CD4-positive, alpha-beta T cell treated with Interleukin-15 for 4 hours (primary cell): ENCODE data around the gene ZMYND19.
A peak's percentile ranks its signal among the peaks of the same experiment; 100 is the strongest.
"Not testable (repeated sequence)": the region's sequence is repeated elsewhere in the genome, so short reads cannot be mapped to it uniquely, and the experiment has no call there.

Experiments
- DNase-seq: peaks from one replicate; pipeline ENCODE4 v3.0.0-alpha.2; 2020; ENCODE audit warnings: low spot score

The ZMYND19 gene

DNA sequence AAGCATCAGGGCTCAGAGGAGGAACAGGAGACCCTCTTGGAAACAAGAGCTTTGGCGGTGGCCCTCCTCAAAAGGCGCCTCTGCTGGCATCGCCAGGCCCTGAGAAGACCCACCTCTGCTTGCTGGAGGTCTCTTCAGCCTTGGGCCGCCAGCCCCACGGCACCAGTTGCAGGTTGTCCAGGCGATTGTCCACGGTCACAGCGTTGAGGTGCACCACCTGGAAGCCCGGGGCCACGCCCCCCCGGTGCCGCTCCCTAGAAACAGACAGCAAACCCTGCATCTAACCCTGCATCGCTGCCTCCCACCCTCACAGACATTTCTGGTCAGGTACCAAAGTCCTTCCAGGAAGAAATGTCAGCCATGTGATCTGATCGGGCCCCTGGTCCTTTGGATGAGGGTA is 3.5 kb downstream of the ZMYND19 start:
- no peak for DNase-seq

DNA sequence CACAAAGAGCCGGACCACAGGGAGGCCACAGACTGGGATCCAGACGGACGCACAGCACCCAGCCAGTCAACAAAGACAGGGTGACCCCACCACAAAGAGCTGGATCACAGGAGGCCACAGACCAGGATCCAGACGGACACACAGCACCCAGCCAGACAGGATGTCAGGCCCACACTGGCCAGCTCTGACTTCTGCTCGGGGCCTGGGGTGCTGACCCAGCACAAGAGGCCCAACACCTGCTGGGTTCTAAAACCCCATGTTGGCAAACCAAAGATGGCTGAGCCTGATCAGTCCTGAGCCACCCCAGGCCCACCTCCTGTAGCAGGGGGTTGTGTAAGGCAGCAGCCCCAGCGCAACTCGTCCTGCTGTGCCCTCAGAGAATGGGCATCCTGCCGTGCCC is 6.4 kb downstream of the ZMYND19 start:
- DNase-seq, result no peak

DNA sequence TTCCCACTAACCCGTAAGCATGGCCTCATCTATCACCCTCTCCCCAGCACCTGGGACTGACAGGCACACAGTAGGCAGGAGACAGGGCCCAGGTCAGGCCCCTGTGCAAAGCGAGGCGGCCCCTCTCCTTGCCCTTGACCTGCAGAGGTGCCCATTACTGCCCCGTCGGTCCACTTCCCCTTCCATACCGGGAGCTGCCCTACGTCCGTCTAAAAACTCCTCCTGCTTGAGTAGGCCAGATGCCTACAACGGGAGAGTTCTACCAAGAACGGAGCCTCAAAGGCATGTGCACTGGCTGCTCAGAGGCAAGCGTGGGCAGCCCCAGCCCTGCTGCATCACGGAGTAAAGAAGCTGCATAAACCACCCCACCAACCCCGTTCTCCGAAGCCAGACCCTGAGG is 7.0 kb downstream of the ZMYND19 start:
- DNase-seq, result no peak

DNA sequence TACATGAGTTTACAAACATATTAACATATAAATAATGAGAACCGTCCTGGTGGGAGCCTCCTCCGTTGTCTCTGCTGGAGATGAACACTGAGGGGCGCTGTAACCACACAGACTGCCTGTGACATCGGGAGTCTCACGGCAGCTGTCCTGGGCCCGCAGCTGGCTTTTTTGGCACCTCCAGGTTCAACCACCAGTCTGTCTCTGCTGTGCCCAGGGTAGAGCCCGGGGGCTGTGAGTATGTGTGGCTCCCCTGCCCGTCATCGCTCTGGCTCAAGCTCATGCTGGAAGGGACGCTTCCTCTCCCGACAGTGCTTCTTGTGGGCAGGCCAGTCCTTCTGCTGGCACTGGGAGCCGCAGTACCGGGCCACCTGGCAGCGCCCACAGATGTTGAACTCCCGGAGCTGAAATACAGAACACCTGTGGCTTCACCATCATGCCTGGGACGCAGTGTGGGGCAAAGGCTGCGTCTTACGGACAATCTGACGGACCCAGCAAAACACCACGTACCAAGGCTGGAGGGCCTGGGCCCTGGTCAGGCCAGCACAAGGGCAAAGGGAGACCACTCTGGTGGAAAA is 7.9 kb downstream of the ZMYND19 start:
- no peak for DNase-seq

DNA sequence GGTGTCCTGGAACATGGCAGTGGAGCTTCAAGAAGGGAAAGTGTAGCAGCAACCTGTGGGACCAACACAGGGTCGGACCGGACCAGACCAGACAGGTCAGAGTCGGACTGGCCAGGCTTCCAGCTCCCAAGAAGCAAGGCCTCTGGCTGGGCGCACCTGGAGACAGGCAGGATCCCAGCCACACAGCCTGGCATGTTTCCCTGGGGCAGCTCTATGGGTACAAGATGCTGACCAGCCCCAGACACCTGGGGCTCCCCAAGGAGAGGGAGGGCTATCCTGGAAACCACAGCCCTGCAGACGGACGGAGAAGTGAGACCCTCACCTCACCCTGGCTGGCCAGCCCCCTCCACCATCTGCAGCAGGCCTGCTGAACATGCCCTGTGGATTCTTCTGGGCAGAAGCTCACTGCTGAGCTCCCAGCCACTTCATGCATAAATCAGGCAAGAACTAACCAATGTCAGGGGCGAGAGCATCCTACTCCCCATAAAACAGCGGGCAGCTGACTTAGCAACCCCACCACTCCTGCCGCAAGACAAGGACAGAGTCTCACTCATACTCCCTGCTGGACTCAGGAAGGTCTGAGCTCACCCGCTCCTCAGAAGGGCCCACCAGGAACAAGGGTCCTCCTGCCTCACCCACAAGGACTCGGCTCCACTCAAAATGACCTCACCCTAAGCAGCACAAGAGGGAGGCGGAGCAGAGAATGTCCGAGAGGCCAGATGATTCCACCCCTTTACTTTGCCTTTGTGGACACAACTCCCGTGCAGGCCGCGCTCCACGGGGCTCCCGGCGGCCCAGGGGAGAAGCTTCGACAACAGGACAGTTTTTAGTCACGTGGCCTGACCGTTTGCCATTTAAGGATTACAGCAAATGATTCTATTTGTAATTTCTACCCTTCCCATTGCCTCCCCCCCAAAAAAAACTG is 8.7 kb downstream of the ZMYND19 start:
- no peak for DNase-seq

DNA sequence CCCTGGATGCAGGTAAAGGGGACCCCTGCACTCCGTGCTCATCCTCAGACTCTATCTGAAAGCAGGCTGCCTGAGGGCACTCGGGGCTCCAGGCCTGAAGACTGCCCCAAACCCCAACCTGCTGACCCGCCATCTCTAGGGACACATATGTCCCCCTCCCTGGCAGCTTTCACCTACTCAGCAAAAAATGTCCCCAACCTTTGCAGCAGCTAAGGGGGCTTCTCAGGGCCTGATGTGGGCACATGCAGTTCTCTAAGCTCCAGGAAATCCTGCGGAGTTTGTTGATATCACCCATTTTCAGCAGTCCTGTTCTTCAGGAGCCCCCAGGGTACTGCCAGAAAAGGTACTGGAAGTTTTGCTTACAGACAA is 9.4 kb downstream of the ZMYND19 start:
- no peak for DNase-seq

DNA sequence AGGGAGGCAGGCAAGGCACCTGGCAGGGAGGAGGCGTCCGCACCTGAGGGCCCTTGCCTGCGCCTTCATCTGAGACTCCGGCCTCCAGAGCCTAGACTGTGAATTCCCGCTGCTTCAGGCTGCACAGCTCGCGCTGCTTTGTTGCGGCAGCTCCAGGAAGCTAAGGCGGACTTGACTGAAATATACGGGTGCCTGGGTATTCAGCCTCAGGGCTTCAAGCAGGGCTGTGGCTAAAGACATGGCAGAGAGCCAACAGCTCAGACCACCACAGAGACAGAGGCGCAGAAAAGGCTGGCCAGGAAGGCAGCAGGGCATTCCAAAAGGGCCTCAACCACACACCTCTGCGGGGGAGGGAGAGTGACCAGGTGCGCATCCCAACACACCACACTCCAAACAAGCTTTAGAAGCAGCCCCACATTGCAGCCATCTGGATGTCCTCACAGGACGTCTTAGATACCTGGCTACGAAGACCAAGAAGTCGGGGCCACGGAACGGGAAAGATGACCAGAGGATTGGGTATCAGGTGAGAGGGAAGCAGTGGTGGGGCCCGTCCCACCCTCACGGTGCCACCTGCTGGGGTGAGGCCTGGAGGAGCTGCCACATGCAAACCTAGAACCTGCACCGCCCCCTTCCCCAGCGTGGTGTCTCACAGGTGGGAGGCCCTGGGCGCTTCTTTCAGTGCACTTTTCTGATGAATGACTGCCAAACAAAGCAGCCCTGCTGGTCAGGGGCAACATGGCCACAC is 9.9 kb downstream of the ZMYND19 start:
- DNase-seq, result no peak

DNA sequence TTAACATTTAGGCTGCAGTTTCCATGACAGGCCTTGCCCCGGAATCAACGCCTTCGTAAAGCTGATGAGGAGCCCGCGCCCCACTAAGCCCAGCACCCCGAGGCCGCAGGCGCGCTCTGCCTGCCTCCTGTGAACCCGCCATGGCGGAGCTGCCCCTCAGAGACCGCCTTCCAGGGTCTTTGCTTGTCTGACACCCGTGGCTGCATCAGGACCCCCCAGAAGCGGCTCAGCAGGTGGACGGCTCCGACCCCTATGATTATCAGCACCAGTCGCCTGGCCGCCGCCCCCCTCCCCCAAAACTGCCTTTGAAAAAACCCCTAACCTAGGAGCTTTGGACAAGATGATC is 11.1 kb downstream of the ZMYND19 start:
- DNase-seq, result no peak

DNA sequence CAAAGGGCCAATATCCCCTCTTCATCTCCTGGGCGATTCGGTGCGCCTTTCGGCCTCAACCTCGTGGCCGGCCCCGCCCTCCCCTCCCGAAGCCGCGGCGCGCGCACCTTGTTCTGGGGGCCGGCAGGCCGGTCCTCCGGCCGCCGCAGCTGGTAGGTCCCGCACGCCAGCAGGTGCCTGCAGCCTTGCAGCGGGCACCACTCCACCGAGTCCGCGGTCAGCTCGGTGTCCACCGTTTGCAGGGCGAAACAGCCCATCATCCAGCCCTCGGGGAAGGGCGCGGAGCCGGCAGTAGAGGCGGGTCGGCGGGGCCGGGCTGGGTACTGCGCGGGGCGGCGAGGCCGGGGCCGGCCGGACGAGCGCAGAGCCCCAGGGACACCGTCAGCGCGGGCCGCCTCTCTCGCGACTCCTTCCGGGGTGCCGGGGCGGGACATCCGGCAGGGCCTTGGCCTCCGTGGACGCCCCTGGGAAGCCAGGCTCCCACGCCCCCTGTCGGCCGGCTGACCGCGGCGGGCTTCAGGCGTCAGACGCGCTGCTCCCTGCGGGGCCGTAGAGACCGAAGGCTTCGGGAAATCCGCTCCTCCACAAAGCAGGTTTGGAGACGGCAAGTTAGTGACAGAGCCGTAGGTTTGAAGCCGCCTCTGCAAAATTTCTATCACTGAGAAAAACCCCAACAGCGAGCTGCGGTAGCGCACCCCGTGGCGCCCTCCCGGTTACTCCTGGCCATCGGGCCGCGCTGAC is 11.6 kb downstream of the ZMYND19 start, which contains the start of gene DPH7:
TSS of gene DPH7 (minus strand) at position 408 of the 741 bp plus-strand sequence. CDS start at position 260, 148 bp downstream.
- peak; percentile 95 for DNase-seq

DNA sequence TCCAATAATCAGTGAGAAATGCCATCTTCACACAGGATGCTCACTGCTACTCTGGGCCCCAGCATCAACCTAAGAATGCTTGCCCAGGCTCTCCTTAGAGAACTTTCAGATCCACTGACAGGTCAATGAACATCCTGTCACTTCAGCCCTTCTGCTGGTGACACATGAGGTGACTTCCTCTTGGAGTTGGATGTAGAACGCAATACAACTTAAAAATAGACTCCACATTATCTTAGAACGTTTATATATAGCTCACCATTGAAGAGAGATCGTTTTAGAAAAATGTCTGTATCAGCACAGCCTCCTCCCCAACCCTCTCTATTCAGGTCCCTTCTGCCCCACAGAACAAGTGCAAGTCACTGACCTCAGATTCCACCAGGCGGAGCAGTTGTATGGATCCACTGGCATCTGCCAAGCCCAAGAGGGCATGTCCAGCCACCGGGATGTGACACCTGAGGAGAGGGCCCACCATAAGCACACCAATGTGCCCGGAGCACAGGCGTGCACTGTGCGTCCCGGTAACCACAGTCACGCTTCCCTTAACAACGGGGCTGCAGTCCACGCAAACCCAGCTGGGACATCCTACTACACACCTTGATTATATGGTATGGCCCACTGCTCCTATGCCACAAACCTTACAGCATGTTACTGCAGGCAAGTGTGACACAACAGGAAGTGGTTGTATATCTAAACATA is 14.4 kb downstream of the ZMYND19 start:
- DNase-seq, result no peak

DNA sequence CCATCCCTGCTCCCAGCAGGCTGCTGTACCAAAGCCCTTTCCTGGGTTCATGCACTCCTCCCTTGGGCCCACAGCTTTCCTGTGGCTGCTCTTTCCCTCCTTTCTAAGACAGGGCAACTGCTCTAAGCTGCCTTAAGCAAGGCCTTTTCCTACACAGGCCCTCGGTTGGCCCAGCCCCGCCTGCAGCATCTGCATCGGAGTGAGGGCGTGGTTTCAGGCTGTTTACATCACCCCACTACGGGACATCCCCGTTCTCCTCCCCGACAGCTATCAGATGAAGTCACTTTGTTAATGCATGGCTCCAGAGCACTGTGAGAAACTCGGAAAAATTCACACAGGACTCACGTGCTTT is 15.0 kb downstream of the ZMYND19 start:
- DNase-seq, result peak; percentile 12

DNA sequence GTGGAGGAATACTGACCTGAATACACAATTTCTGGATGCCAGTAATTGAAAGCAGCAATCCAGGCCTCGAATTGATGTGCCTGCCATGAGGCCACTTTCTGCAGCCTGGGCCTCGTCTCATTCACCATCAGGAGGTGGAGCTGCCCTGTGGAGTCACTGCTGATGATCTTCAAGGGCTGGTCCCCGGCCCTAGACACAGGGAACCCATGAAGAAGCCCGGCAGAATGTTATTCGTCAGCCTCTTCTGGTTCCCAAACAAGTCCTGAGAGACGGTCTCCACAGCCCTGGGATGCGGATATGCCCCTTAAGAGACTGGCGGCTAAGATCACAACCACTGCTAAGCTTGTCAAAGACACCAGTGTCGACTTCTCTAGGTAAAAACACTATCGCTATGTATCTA is 16.1 kb downstream of the ZMYND19 start:
- no peak for DNase-seq

DNA sequence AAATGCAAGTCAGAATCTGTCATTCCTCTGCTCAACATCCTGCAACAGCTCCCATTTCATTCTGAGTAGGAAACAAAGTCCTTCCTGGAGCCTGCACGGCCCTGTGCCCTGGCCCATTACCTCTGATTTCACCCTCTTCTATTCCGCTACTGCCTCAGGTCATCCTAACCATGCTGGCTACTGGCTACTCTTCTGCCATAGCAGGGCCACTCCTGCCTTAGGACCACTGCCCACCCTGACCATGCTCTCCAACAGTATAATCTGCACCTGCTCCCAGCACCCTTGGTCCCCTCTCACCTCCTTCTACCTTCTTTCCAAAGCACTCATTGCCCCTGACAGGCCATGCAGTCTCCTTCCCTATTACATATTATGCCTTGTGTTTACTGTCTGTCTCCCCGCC is 19.7 kb downstream of the ZMYND19 start:
- no peak for DNase-seq

DNA sequence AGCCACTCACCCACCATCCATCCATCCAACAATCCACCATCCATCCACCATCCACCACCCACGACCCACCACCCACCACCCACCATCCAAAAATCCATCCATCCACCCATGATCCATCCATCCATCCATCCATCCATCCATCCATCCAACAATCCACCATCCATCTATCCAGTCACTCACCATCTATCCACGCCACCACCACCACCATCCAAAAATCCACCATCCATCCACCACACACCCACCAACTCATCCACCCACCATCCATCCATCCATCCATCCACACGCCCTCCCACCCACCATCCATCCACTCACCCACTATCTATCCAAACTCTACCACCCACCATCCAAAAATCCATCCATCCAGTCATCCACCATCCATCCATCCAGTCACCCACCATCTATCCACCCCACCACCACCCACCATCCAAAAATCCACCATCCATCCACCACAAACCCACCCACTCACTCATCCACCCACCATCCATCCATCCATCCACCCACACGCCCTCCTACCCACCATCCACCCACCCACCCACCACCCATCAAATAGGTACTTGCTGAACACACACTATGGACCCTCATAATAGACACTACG is 20.6 kb downstream of the ZMYND19 start:
- no peak for DNase-seq

DNA sequence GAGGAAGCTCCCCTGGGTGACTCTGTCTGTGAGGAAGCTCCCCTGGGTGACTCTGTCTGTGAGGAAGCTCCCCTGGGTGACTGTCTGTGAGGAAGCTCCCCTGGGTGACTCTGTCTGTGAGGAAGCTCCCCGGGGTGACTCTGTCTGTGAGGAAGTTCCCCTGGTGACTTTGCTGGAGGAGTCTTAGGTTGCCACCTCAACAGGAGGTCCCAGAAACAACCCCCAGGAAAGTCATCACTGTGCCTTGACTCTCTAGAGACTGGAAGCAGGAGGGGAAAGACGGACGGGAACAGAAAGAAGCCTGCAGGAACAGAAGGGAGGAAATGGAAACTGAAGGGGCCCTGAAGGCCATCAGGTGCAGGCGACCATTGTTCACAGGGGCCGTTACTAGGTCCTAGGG is 21.9 kb downstream of the ZMYND19 start:
- not testable (repeated sequence) for DNase-seq

DNA sequence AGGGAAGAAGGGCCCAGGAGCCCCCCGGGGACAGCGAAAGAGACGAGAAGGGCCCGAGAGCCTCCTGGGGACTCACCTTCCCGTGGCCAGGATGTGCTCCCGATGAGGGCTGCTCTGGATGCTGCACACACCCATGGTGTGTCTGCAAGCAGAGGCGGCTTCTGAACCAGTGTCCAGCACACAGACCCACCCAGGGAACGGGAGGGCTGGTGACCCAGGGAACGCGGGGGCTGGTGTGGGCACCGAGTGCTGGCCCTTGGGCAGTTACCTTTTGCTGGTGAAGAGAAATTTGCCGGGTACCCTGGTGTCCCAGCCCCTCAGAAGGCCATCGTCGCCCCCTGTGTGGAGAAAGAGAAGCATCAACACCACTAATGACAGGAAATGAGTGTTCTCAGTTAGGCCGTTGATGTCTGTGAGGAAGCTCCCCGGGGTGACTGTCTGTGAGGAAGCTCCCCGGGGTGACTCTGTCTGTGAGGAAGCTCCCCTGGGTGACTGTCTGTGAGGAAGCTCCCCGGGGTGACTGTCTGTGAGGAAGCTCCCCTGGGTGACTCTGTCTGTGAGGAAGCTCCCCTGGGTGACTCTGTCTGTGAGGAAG is 25.4 kb downstream of the ZMYND19 start:
- peak; percentile 1 for DNase-seq

DNA sequence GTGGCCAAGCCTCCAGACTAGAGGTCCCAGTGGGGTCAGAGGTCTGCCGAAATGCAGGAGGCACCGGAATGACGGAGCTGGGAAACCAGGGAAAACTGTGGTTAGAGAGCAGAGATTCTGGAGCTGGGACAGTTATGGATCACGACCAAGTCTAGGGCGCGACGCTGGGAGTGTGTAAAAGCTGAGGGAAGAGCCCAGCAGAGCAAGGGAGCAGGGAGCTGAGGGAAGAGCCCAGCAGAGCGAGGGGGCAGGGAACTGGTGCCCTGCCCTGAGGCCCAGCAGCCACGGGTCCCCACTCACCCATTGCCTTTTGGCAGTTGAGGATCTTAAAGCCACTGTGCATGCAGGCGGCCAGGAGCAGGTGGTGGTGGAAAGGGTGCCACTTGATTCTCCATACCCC is 26.2 kb downstream of the ZMYND19 start:
- DNase-seq, result no peak

DNA sequence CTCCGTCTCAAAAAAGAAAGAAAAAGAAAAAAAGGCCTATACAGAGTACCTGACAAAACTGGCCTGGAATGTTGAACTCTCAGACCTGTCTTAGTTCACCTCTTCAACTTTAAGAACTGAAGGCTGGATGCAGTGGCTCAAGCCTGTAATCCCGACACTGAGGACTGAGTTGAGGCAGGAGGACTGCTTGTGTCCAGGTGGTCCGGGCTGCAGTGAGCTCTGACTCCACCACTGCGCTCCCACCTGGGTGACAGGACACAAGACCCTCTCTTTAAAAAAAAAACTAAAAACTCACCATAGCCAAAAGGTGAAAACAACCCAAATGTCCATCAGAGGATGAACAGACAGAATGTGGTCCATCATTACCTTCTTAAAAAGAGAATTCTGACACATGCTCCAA is 32.2 kb downstream of the ZMYND19 start:
- no peak for DNase-seq

DNA sequence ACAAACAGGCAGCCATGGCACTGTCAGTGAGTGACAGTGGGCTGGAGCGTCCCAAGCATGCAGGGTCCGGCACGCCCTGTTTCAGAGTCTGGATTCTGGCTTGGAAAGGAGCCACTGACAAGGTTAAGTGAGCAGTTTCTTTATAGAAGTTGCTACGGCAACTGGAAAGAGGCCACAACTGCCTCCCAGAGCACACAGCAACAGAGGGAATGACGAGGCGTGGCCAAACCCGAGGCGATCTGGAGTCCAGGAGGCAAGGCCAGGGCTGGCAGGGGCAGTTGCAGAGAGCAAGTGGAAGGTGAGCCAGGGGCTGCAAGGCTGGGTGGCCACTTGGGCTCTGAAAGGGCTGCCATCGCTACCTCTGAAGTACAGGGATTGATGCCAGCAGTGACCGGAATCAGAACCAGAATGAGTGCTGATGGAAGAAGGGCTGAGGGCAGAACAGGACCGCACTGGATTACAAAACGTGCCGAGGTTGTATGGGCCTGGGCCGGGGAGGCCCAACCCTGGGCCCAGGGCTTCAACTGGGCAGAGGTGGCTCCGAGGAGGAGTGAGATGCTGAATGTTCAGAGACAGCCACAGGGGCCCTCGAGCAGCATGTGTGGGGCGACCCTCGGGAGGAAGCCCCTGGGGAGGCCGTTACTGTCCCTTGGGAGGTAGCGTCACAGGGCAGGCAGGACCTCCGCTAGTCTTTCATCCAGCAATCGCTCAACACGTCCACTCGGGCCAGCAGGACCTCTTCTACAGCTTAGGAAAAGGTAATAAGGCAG is 34.1 kb downstream of the ZMYND19 start:
- DNase-seq, result no peak

DNA sequence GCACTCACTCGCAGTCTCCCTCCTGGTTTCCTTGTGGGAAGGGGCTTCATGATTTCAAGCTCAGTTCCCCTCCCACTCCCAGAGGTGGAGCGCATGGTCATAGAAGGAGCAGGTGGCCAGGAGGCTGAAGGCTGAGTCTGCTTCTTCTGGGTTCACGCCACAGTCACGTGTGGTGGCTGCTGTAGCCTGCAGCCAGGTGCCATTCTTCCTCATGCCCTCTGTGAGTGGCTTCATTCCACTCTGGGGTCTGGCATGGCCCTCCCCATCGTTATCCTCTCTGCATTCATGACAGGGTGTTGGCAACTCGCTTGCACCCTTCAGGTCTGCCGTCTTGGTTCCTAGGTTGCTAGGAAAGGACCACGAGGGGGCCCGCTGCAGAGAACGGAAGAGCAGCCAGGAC is 35.1 kb downstream of the ZMYND19 start:
- DNase-seq, result no peak
